Measurements from ENCODE around the gene DCAF8. TPM values are rescaled to one million over a fixed set of nuclear protein-coding genes. Genes with fewer than 3 reads are reported as not detected.

DCAF8 gene
- total RNA-seq, 1 experiment from 2014 or later, result 98.1 TPM

DNA sequence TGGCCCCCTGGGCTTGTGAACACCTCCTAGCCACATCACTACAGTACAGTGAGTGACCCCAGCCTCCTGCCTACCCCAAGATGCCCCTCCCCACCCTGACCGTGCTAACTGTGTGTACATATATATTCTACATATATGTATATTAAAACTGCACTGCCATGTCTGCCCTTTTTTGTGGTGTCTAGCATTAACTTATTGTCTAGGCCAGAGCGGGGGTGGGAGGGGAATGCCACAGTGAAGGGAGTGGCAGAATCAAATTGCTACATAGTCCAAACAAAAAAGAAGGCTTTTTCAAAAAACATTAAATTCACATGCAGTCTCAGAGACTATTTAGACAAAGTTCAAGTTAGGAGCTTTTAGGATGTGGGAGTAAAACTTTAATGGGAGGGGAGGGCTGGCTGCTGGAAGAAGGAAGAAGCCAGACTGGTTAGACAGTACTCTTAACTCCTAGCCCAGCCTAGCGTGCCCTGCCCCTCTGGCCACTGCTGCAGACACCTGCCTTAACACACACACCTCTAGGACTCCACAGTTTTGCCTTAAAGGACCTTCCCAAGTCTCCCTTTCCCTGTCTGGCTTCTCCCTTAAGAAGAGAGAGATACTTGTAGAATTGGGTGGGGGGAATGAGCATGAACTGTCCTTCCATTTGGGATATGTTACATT, 47.7 kb downstream of the DCAF8 start:
- H3K4me3 ChIP-seq (replicated peaks in 1 of 2; ENCODE audit: low read depth in 1 of 2, low read length in 2 of 2), result no peak overlapping the region
- RAD21 ChIA-PET (ENCODE audit: low non-redundant PET in 1 of 2, low total read pairs in 2 of 2, uncharacterized antibody in 2 of 2, unreplicated experiment in 2 of 2), result no interaction called here
- no peak for ATAC-seq
- no peak overlapping the region for H3K27ac ChIP-seq (ENCODE audit: low read depth, low read length)
- CTCF ChIA-PET, result no interaction called here
- no peak overlapping the region for H3K4me2 ChIP-seq (ENCODE audit: low read length)
- H3K4me1 ChIP-seq (ENCODE audit: control insufficient read depth in 1 of 2, insufficient read depth in 2 of 2, low read length in 2 of 2), result no peaks in the 10 kb centered on the region
- H3K9me3 ChIP-seq (ENCODE audit: control insufficient read depth in 1 of 2, insufficient read depth in 1 of 2, low read depth in 1 of 2, low read length in 2 of 2), result no peaks in the 10 kb centered on the region
- no peaks in the 10 kb centered on the region for H3K27me3 ChIP-seq (ENCODE audit: insufficient read depth, low read length)
- H4K20me1 ChIP-seq (ENCODE audit: insufficient read depth), result 0 out of 2 replicates have a peak, but pooled peaks cover 4% of the 10 kb centered on the region
- peaks cover 12% of the 10 kb centered on the region; the same call in 1 of the 2 replicates for H3K79me2 ChIP-seq (ENCODE audit: insufficient read depth, low read length)
- no peak overlapping the region for H3K9ac ChIP-seq (ENCODE audit: low read length)
- peaks cover 60 to 70% of the 10 kb centered on the region in 2 experiments for H3K36me3 ChIP-seq (ENCODE audit: control insufficient read depth in 1 of 2, insufficient read depth in 2 of 2, low read length in 2 of 2)
- BruUV-seq (replicated peaks), result no TSS peak
- TF ChIP-seq, protein P1, sequence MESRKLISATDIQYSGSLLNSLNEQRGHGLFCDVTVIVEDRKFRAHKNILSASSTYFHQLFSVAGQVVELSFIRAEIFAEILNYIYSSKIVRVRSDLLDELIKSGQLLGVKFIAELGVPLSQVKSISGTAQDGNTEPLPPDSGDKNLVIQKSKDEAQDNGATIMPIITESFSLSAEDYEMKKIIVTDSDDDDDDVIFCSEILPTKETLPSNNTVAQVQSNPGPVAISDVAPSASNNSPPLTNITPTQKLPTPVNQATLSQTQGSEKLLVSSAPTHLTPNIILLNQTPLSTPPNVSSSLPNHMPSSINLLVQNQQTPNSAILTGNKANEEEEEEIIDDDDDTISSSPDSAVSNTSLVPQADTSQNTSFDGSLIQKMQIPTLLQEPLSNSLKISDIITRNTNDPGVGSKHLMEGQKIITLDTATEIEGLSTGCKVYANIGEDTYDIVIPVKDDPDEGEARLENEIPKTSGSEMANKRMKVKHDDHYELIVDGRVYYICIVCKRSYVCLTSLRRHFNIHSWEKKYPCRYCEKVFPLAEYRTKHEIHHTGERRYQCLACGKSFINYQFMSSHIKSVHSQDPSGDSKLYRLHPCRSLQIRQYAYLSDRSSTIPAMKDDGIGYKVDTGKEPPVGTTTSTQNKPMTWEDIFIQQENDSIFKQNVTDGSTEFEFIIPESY (IDR thresholded peaks at IDR 0.05; ENCODE audit: extremely low read depth, insufficient replicate concordance, low read length), result no peak
- TF ChIP-seq ZFX (IDR thresholded peaks at IDR 0.05) (no peak), ATF3 (IDR thresholded peaks at IDR 0.05) (no peak), EZH2 (IDR thresholded peaks at IDR 0.05) (no peak), SIN3A (IDR thresholded peaks at IDR 0.05; ENCODE audit: low read depth) (no peak), MAX (IDR thresholded peaks at IDR 0.05) (no peak), ZNF274 (IDR thresholded peaks at IDR 0.05; ENCODE audit: low read depth, low read length) (no peak), RAD21 (IDR thresholded peaks at IDR 0.05; ENCODE audit: low read depth) (no peak), ELF1 (IDR thresholded peaks at IDR 0.05; ENCODE audit: borderline replicate concordance, low read depth) (no peak), POLR2AphosphoS5 (IDR thresholded peaks at IDR 0.05; ENCODE audit: low read depth, low read length) (no peak), SP1 (IDR thresholded peaks at IDR 0.05; ENCODE audit: low read depth) (no peak), JUND (IDR thresholded peaks at IDR 0.05) (no peak), CEBPB (IDR thresholded peaks at IDR 0.05; ENCODE audit: low read depth) (no peak), TCF7L2 (IDR thresholded peaks at IDR 0.05; ENCODE audit: borderline replicate concordance, extremely low read depth, insufficient read depth, insufficient read length) (no peak), POLR2A (IDR thresholded peaks at IDR 0.05; ENCODE audit: borderline replicate concordance, extremely low read depth, insufficient read depth, insufficient read length) (no peak), EZH2phosphoT487 (IDR thresholded peaks at IDR 0.05; ENCODE audit: borderline replicate concordance) (no peak), EGR1 (IDR thresholded peaks at IDR 0.05; ENCODE audit: low read depth) (no peak)
- TF ChIP-seq, protein P2, sequence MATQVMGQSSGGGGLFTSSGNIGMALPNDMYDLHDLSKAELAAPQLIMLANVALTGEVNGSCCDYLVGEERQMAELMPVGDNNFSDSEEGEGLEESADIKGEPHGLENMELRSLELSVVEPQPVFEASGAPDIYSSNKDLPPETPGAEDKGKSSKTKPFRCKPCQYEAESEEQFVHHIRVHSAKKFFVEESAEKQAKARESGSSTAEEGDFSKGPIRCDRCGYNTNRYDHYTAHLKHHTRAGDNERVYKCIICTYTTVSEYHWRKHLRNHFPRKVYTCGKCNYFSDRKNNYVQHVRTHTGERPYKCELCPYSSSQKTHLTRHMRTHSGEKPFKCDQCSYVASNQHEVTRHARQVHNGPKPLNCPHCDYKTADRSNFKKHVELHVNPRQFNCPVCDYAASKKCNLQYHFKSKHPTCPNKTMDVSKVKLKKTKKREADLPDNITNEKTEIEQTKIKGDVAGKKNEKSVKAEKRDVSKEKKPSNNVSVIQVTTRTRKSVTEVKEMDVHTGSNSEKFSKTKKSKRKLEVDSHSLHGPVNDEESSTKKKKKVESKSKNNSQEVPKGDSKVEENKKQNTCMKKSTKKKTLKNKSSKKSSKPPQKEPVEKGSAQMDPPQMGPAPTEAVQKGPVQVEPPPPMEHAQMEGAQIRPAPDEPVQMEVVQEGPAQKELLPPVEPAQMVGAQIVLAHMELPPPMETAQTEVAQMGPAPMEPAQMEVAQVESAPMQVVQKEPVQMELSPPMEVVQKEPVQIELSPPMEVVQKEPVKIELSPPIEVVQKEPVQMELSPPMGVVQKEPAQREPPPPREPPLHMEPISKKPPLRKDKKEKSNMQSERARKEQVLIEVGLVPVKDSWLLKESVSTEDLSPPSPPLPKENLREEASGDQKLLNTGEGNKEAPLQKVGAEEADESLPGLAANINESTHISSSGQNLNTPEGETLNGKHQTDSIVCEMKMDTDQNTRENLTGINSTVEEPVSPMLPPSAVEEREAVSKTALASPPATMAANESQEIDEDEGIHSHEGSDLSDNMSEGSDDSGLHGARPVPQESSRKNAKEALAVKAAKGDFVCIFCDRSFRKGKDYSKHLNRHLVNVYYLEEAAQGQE (IDR thresholded peaks at IDR 0.05; ENCODE audit: low read depth), result no peak
- TF ChIP-seq, protein P3, sequence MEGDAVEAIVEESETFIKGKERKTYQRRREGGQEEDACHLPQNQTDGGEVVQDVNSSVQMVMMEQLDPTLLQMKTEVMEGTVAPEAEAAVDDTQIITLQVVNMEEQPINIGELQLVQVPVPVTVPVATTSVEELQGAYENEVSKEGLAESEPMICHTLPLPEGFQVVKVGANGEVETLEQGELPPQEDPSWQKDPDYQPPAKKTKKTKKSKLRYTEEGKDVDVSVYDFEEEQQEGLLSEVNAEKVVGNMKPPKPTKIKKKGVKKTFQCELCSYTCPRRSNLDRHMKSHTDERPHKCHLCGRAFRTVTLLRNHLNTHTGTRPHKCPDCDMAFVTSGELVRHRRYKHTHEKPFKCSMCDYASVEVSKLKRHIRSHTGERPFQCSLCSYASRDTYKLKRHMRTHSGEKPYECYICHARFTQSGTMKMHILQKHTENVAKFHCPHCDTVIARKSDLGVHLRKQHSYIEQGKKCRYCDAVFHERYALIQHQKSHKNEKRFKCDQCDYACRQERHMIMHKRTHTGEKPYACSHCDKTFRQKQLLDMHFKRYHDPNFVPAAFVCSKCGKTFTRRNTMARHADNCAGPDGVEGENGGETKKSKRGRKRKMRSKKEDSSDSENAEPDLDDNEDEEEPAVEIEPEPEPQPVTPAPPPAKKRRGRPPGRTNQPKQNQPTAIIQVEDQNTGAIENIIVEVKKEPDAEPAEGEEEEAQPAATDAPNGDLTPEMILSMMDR (IDR thresholded peaks at IDR 0.05 in 2 of 3, conservative IDR thresholded peaks at IDR 0.05 in 1 of 3; ENCODE audit: borderline replicate concordance in 1 of 3, insufficient read depth in 1 of 3, low read depth in 2 of 3, low read length in 2 of 3), result no peak
- no peak overlapping the region for H2AFZ ChIP-seq (ENCODE audit: low read depth, low read length, poor library complexity, severe bottlenecking)
- no peak for DNase-seq (ENCODE audit: low read depth, low spot score)
- intact Hi-C loops (cut with micrococcal nuclease), result no loop called here
- POLR2A ChIA-PET, result no interaction called here
- H3K9me2 ChIP-seq (ENCODE audit: insufficient read depth), result no peaks in the 10 kb centered on the region
